Measurements from ENCODE around the gene ELOVL2.

DNA sequence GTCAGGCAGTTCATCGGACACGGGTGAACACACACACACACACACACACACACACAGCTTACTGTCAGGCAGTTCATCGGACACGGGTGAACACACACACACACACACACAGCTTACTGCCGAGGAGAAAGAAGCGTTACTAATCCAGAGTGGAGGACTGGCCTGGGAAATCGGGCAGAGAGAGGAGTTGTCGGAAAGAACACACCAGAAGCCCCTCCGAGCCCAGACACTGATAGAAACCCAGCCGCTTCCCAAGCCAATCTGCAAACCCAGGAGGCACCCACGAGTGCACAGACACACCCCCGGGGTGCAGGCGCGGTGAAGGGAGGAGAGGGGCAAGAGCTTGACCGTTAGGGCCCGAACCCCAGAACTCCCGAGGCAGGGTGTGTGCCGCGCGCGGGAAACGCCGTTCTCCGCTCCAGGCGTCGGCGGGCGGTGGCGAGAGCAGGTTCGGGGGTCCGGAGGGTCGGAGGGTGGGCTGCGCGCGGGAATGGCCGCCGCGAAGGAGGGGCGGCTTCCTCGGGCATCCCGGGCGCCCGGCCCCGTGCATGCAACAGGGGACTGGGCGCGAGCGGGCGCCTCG lies 636 bp downstream of the ELOVL2 start:
- TF ChIP-seq, protein P1, sequence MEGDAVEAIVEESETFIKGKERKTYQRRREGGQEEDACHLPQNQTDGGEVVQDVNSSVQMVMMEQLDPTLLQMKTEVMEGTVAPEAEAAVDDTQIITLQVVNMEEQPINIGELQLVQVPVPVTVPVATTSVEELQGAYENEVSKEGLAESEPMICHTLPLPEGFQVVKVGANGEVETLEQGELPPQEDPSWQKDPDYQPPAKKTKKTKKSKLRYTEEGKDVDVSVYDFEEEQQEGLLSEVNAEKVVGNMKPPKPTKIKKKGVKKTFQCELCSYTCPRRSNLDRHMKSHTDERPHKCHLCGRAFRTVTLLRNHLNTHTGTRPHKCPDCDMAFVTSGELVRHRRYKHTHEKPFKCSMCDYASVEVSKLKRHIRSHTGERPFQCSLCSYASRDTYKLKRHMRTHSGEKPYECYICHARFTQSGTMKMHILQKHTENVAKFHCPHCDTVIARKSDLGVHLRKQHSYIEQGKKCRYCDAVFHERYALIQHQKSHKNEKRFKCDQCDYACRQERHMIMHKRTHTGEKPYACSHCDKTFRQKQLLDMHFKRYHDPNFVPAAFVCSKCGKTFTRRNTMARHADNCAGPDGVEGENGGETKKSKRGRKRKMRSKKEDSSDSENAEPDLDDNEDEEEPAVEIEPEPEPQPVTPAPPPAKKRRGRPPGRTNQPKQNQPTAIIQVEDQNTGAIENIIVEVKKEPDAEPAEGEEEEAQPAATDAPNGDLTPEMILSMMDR (conservative IDR thresholded peaks at IDR 0.05; ENCODE audit: low read length) = no peak
- TF ChIP-seq EZH2phosphoT487 (IDR thresholded peaks at IDR 0.05; ENCODE audit: borderline replicate concordance) = no peak
